ENCODE data around the gene ALKAL2. TPM values are rescaled to one million over a fixed set of nuclear protein-coding genes. Genes with fewer than 3 reads are reported as not detected.

ALKAL2 gene
- polyA plus RNA-seq, 3 donors: 4.9 to 6.1 (median 6.1) TPM

DNA sequence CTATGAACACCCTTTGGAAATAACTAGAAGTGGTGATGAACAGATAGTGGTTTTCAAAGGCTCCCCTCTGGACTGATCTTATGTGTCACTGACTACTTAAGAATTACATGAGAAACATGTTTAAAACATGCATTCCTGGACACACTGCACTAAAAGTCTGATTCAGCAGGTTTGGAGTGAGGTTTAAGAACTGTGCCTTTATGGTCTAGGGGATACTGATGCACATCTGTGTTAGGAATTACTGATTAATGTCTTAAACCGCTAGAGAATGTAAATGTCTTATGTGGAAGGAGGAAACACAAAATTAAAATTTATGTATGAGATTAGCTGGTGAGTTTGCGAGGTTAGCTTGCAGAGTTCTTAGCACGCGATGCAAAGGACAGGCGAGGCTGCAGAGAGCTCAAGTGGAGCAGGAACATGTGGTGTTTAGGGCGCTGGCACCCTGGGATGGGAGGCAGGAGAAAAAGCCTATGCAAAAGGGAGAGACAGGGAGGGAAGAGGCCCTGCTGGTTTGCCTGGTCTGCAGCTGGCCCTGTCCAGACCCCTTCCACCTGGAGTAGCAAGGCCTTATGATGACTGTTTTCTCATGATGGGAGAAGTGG, 35.8 kb downstream of the ALKAL2 start:
- no peak for DNase-seq

DNA sequence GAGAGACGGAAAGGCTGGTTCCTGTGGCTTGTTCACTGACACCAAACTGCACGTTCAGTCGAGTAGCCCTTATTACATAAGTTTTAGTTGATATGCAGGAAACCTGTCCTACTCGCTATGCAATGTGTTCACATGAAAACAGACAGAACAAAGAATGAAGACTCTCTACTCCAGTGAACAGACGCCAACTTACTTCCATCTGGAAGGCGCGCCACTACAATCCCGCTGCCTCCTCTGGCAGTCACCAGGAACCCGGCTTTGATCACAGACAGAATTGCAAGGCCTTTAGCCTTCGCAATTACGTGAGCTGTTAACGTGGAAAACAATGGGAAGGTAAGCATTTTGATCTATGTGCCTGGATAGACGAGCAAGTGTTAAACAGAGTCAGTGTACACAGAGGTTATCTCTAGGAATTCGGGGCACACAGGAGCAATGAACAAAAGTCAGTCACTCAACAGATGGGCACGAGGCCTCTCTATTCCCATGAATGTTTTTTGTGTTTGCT, 38.3 kb downstream of the ALKAL2 start:
- no peak for DNase-seq

GRCh38 chr2:248724-249123, 39.2 kb downstream of the ALKAL2 start:
- DNase-seq: no peak

DNA sequence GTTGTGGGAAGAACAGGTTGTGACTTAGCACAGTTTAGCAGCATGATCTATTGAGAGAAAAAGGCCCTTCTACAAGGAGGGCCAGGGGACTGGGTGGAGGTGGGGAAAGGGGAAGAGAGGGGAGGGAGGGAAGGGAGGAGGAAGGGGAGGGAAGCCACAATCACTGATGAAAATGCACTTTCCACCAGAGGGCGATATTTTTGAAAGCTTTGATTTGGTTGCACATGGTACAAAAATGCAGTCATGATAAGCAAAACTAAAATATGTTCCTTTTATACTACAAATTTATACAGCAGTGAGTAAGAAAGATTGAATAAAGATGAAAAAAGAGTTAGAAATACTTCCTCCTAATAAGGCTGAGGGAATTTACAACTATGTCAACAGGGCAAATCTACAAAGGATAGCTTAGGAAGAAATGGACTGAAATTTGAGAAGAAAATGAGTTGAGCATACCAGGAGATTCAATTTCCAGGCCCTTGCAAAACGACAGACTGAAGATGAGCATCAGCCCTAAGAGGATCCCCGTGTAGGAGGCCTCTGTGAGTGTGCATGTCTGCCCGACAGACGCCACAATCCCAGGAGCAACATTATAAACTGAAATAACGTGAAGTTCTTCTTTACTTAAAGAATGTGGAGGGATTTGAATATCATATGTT, 41.3 kb downstream of the ALKAL2 start:
- peak; percentile 45 for DNase-seq

DNA sequence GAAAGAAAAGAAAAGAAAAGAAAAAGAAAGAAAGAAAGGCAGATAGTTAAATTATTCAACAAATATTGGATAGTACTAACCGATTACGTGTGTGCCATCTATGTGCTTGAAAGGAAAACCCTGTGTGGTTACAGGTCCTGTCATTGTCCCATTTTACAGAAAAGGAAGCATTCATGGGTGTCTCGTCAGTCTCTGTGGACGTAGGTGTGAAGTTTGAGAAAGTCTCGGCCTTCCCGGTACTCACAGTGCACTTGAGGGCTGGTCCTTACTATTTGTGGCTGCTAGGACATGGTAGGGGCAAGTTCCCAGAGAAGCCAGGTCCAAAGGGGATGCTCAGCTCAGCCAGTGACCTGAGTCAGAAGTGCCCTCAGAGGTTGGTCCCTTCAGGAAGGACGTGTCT, 43.3 kb downstream of the ALKAL2 start:
- no peak for DNase-seq

- DNase-seq: no peak
These were observed 49.0 kb downstream of the ALKAL2 start for GRCh38 chr2:238869-239268.

- DNase-seq: no peak
These were observed 49.5 kb downstream of the ALKAL2 start for GRCh38 chr2:238431-238830.

GRCh38 chr2:237878-238277, 50.0 kb downstream of the ALKAL2 start:
- no peak for DNase-seq

- DNase-seq: no peak
These were observed 50.8 kb downstream of the ALKAL2 start for GRCh38 chr2:236993-237539.

DNA sequence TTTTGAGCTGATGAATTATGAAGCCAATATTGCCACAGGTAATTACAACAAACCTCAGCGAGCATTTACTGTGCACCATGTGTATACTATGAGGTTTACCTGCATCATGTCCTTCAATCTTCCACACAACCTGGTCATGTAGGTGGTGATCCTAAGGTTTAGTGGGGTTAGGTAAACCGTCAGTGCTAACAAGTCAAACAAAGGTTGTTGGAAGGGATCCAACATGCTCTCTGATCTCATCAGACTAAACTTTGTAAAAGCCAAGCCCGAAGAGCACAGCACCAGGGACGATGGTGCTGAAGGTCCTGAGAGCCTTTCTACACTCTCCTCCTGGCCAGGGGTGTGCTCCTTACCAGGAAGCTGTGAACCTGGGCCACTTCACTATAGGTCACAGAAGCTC, 53.5 kb downstream of the ALKAL2 start:
- DNase-seq: no peak

- no peak for DNase-seq
These were observed 54.9 kb downstream of the ALKAL2 start for GRCh38 chr2:233030-233429.

- no peak for DNase-seq
These were observed 56.2 kb downstream of the ALKAL2 start for GRCh38 chr2:231521-232185.

Other genes starting within 250 kb of the ALKAL2 start
- gene FAM110C, start 241.6 kb downstream of the ALKAL2 start, polyA plus RNA-seq (ENCODE audit: insufficient read length in 3 of 3): 10 to 100 TPM in 2 of 3 donors, 1 to 10 TPM in 1; 10.0 to 13.7 (median 12.1) TPM
- 100 to 1,000 TPM in 2 of 3 donors, 10 to 100 TPM in 1; 96.0 to 126 (median 123) TPM for gene SH3YL1, start 24.1 kb downstream of the ALKAL2 start, polyA plus RNA-seq (ENCODE audit: insufficient read length in 3 of 3)
- gene ACP1, start 23.1 kb downstream of the ALKAL2 start, polyA plus RNA-seq (ENCODE audit: insufficient read length in 3 of 3): 100 to 1,000 TPM; 144 to 158 (median 148) TPM